ENCODE results near the gene MYO6.
A peak's percentile ranks its signal among the peaks of the same experiment; 100 is the strongest.

MYO6 gene

GRCh38 chr6:75968143-75968542 lies 219.1 kb downstream of the MYO6 start:
- FAIRE-seq, result peak; percentile 23

Data from TTC549 (cell line).